Dendritic cell treated with granulocyte-macrophage colony-stimulating factor and Interleukin-4, amounts not matched to agents 40 ng/mL and 50 ng/mL, for 4 days (primary cell): Measurements from ENCODE around the gene GXYLT1.
"Not testable (repeated sequence)": the region's sequence is repeated elsewhere in the genome, so short reads cannot be mapped to it uniquely, and the experiment has no call there.

ENCODE experiments used
- H3K27ac Mint-ChIP-seq: one replicate; pipeline ENCODE4 v1.8.0; 2022; ENCODE audit warnings: mild to moderate bottlenecking, mixed read lengths
- H3K27me3 Mint-ChIP-seq: one replicate; pipeline ENCODE4 v1.8.0; 2022; ENCODE audit warnings: mild to moderate bottlenecking, mixed read lengths
- H3K36me3 Mint-ChIP-seq: one replicate; pipeline ENCODE4 v1.8.0; 2022; ENCODE audit warnings: low read depth, mixed read lengths
- H3K4me1 Mint-ChIP-seq: one replicate; pipeline ENCODE4 v1.8.0; 2022; ENCODE audit warnings: low read depth, mixed read lengths
- H3K4me3 Mint-ChIP-seq: one replicate; pipeline ENCODE4 v1.8.0; 2022; ENCODE audit warnings: mild to moderate bottlenecking, moderate library complexity, mixed read lengths
- H3K9me3 Mint-ChIP-seq: one replicate; pipeline ENCODE4 v1.8.0; 2022; ENCODE audit warnings: mixed read lengths
- intact Hi-C: fragments of 100-400 bp; cut with micrococcal nuclease; formaldehyde crosslinking; loops from one replicate; pipeline ENCODE4 v1.15.0; 2022

Gene GXYLT1

DNA sequence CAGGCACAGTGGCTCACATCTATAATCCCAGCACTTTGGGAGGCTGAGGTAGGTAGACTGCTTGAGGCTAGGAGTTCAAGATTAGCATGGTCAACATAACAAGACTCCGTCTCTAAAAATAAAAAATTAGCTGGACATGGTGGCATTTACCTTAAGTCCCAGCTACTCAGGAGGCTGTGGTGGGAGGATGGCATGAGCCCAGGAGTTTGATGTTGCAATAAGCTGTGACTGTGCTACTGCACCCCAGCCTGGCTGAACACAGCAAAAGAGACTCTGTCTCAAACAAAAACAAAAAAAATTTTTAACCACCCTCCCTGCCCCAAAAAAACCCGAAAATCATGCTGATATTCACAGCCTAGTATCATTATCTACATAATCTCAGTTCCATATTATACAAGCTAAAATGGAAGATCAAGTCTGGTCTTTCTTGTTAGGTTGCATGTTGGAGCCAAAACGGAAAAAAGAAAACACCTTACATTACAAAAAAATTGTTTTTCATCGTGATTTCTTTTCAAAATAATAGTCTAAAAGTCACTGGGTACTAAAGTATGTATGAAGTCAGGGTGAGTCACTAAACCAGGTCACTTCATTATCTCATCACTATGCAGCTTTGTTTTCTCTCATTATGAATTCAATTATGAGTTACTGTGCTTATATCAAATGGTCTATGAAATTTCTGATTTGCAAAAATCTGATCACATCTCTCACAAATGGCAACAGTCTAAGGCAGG is 13.8 kb downstream of the GXYLT1 start:
- no peaks in the 10 kb centered on the region for H3K9me3 Mint-ChIP-seq
- intact Hi-C loops, result loop anchor here (5.0 kb wide), 1 partner anchor 241 kb away; no protein-coding TSS in a partner anchor
- peaks cover 29% of the 10 kb centered on the region for H3K4me1 Mint-ChIP-seq
- no peak overlapping the region for H3K4me3 Mint-ChIP-seq
- no peak overlapping the region for H3K27ac Mint-ChIP-seq
- no peaks in the 10 kb centered on the region for H3K36me3 Mint-ChIP-seq
- no peaks in the 10 kb centered on the region for H3K27me3 Mint-ChIP-seq

GRCh38 chr12:42129595-42130204 is 15.0 kb downstream of the GXYLT1 start:
- no peak overlapping the region for H3K4me3 Mint-ChIP-seq
- intact Hi-C loops, result loop anchor here (1.0 to 10.0 kb wide), 3 partner anchors 203 to 445 kb away; no protein-coding TSS in a partner anchor

DNA sequence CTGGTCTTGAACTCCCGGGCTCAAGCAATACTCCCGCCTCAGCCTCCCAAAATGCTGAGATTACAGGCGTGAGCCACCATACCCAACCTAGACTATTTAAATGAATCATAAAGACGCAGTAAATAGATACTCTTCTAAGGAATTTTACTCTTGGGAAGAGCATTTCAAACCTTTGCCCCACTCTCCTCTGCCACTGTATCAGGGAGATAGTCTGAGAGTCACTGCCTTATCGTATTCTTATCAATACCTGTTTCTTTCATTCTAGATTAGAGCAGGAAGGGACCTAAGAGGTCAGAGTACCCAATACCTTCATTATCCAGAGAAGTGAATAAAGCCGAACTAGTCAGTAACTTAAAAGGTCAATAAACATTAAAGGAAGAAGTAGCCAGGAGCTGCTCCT is 15.8 kb downstream of the GXYLT1 start:
- Mint-ChIP-seq H3K9me3 (no peaks in the 10 kb centered on the region), H3K27me3 (no peaks in the 10 kb centered on the region), H3K36me3 (no peaks in the 10 kb centered on the region), H3K4me1 (peaks cover 14% of the 10 kb centered on the region), H3K4me3 (no peak overlapping the region), H3K27ac (no peak overlapping the region)
- intact Hi-C loops, result loop anchor here (1.0 to 10.0 kb wide), 2 partner anchors 203 to 446 kb away; no protein-coding TSS in a partner anchor

More at GRCh38 chr12:42129595-42130204, 15.0 kb downstream of the GXYLT1 start:
- Mint-ChIP-seq H3K27ac (no peak overlapping the region), H3K4me1 (peaks cover 17% of the 10 kb centered on the region), H3K27me3 (no peaks in the 10 kb centered on the region), H3K36me3 (no peaks in the 10 kb centered on the region), H3K9me3 (no peaks in the 10 kb centered on the region)

GRCh38 chr12:42128327-42128726 is 16.3 kb downstream of the GXYLT1 start:
- Mint-ChIP-seq H3K27me3 (no peaks in the 10 kb centered on the region), H3K9me3 (no peaks in the 10 kb centered on the region), H3K27ac (no peak overlapping the region), H3K4me3 (no peak overlapping the region), H3K36me3 (no peaks in the 10 kb centered on the region), H3K4me1 (peaks cover 14% of the 10 kb centered on the region)
- intact Hi-C loops, result loop anchor here (10.0 kb wide), 1 partner anchor 446 kb away; no protein-coding TSS in a partner anchor

- H3K4me3 Mint-ChIP-seq, result no peak overlapping the region
- H3K36me3 Mint-ChIP-seq, result no peaks in the 10 kb centered on the region
- intact Hi-C loops, result loop anchor here (10.0 kb wide), 1 partner anchor 448 kb away; no protein-coding TSS in a partner anchor
- H3K27me3 Mint-ChIP-seq, result no peaks in the 10 kb centered on the region
- H3K27ac Mint-ChIP-seq, result no peak overlapping the region
- H3K9me3 Mint-ChIP-seq, result no peaks in the 10 kb centered on the region
- peaks cover 14% of the 10 kb centered on the region for H3K4me1 Mint-ChIP-seq
Measured at GRCh38 chr12:42126963-42127362, 17.7 kb downstream of the GXYLT1 start.

GRCh38 chr12:42125388-42125767 is 19.3 kb downstream of the GXYLT1 start:
- no peak overlapping the region for H3K27ac Mint-ChIP-seq
- H3K27me3 Mint-ChIP-seq, result no peaks in the 10 kb centered on the region
- H3K36me3 Mint-ChIP-seq, result no peaks in the 10 kb centered on the region
- H3K9me3 Mint-ChIP-seq, result no peaks in the 10 kb centered on the region
- intact Hi-C loops, result loop anchor here (10.0 kb wide), 1 partner anchor 449 kb away; no protein-coding TSS in a partner anchor
- no peak overlapping the region for H3K4me3 Mint-ChIP-seq
- H3K4me1 Mint-ChIP-seq, result peaks cover 7% of the 10 kb centered on the region

GRCh38 chr12:42124764-42125387 is 19.8 kb downstream of the GXYLT1 start:
- no peaks in the 10 kb centered on the region for H3K27me3 Mint-ChIP-seq
- peaks cover 7% of the 10 kb centered on the region for H3K4me1 Mint-ChIP-seq
- peaks cover 2% of the 10 kb centered on the region for H3K36me3 Mint-ChIP-seq
- H3K9me3 Mint-ChIP-seq, result no peaks in the 10 kb centered on the region
- H3K27ac Mint-ChIP-seq, result no peak overlapping the region
- H3K4me3 Mint-ChIP-seq, result no peak overlapping the region
- intact Hi-C loops, result loop anchor here (10.0 kb wide), 1 partner anchor 450 kb away; no protein-coding TSS in a partner anchor

- peaks cover 36% of the 10 kb centered on the region for H3K36me3 Mint-ChIP-seq
- peaks cover 16% of the 10 kb centered on the region for H3K4me1 Mint-ChIP-seq
- peaks cover 4% of the 10 kb centered on the region for H3K9me3 Mint-ChIP-seq
- H3K27me3 Mint-ChIP-seq, result no peaks in the 10 kb centered on the region
- intact Hi-C loops, result no loop called here
- no peak overlapping the region for H3K4me3 Mint-ChIP-seq
- no peak overlapping the region for H3K27ac Mint-ChIP-seq
Measured at GRCh38 chr12:42119085-42119633, 25.5 kb downstream of the GXYLT1 start.

- peaks cover 13% of the 10 kb centered on the region for H3K9me3 Mint-ChIP-seq
- peaks cover 44% of the 10 kb centered on the region for H3K36me3 Mint-ChIP-seq
- no peak overlapping the region for H3K27ac Mint-ChIP-seq
- peaks cover 16% of the 10 kb centered on the region for H3K4me1 Mint-ChIP-seq
- H3K27me3 Mint-ChIP-seq, result no peaks in the 10 kb centered on the region
- intact Hi-C loops, result no loop called here
- H3K4me3 Mint-ChIP-seq, result no peak overlapping the region
Measured at GRCh38 chr12:42118136-42118879, 26.4 kb downstream of the GXYLT1 start.

DNA sequence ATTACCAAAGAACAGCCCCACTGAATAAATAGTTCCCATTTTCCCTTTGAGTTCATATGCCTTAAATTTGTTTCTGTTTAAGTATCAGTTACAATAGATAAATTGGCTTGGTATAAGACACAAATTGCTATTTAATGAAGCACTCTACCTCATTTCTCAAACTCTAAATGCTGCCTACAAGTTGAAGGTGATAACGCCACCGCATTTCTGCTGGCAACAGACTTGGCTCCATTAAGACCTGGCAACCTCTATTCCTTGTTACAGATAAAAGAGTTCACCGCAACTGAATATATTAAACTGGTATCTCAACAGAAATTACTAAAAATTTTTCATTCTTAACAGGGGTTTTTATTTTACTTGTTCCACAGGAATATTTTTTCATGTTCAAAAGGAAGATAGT is 35.6 kb downstream of the GXYLT1 start:
- H3K27ac Mint-ChIP-seq, result no peak overlapping the region
- intact Hi-C loops, result no loop called here

GRCh38 chr12:42106791-42107190 is 37.9 kb downstream of the GXYLT1 start:
- H3K4me1 Mint-ChIP-seq, H3K27me3 Mint-ChIP-seq, H3K27ac Mint-ChIP-seq, intact Hi-C loops, H3K4me3 Mint-ChIP-seq, H3K9me3 Mint-ChIP-seq: not testable (repeated sequence)
- peaks cover 19% of the 10 kb centered on the region for H3K36me3 Mint-ChIP-seq

More for the DNA sequence above, 35.6 kb downstream of the GXYLT1 start:
- H3K4me1 Mint-ChIP-seq, result no peaks in the 10 kb centered on the region
- H3K4me3 Mint-ChIP-seq, result no peak overlapping the region
- H3K9me3 Mint-ChIP-seq, result peaks cover 28% of the 10 kb centered on the region
- H3K36me3 Mint-ChIP-seq, result peaks cover 42% of the 10 kb centered on the region
- H3K27me3 Mint-ChIP-seq, result no peaks in the 10 kb centered on the region

DNA sequence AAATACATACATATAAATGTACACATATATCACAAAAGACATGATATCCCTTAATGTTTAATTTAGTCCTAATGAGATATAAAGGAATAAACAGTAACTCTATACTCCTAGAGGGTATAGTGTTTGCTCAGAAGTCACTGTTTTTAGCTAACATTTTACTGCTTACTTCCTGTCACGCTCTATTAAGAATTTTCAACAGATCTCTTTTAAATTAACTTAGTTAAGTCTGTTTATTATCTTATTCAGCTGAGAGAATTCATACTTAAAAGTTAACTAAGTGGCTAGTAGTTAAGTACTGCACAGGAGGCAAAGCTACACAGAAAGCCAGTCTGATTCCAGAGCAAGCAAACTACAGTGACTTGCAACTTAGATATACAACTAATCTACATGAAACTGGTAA is 39.9 kb downstream of the GXYLT1 start:
- no peaks in the 10 kb centered on the region for H3K4me1 Mint-ChIP-seq
- H3K27me3 Mint-ChIP-seq, result no peaks in the 10 kb centered on the region
- no peak overlapping the region for H3K27ac Mint-ChIP-seq
- H3K9me3 Mint-ChIP-seq, result no peaks in the 10 kb centered on the region
- H3K36me3 Mint-ChIP-seq, result peaks cover 6% of the 10 kb centered on the region
- intact Hi-C loops, result loop anchor here (5.0 kb wide), 1 partner anchor 827 kb away; no protein-coding TSS in a partner anchor
- no peak overlapping the region for H3K4me3 Mint-ChIP-seq

DNA sequence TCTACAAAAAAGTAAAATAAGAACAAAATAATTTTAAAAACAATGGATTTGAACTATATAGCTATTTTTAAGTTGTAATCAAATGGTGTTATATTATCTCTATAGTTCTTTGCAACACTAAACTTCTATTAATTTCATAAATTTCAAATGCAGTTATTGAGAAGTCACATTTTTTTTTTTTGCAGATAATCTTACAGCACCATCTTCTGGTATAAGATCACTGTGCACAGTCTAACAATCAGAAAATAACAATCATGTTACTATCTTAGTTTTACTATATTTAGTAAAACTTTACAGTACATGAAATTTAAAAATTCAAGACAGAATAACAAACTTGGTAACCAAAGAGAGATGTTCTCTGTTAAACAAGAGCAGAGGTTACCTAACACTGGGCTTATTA is 40.6 kb downstream of the GXYLT1 start:
- intact Hi-C loops, result loop anchor here (5.0 kb wide), 1 partner anchor 827 kb away; no protein-coding TSS in a partner anchor
- no peaks in the 10 kb centered on the region for H3K4me1 Mint-ChIP-seq
- H3K4me3 Mint-ChIP-seq, result no peak overlapping the region
- no peaks in the 10 kb centered on the region for H3K9me3 Mint-ChIP-seq
- H3K27me3 Mint-ChIP-seq, result no peaks in the 10 kb centered on the region
- H3K27ac Mint-ChIP-seq, result no peak overlapping the region
- peaks cover 6% of the 10 kb centered on the region for H3K36me3 Mint-ChIP-seq
